T-helper 22 cell (primary cell): ENCODE measurements around the gene ZNF503.

Source experiments
- DNase-seq: peaks from one replicate; pipeline ENCODE4 v3.0.0-alpha.2; 2020; ENCODE audit warnings: low read depth

Gene ZNF503

DNA sequence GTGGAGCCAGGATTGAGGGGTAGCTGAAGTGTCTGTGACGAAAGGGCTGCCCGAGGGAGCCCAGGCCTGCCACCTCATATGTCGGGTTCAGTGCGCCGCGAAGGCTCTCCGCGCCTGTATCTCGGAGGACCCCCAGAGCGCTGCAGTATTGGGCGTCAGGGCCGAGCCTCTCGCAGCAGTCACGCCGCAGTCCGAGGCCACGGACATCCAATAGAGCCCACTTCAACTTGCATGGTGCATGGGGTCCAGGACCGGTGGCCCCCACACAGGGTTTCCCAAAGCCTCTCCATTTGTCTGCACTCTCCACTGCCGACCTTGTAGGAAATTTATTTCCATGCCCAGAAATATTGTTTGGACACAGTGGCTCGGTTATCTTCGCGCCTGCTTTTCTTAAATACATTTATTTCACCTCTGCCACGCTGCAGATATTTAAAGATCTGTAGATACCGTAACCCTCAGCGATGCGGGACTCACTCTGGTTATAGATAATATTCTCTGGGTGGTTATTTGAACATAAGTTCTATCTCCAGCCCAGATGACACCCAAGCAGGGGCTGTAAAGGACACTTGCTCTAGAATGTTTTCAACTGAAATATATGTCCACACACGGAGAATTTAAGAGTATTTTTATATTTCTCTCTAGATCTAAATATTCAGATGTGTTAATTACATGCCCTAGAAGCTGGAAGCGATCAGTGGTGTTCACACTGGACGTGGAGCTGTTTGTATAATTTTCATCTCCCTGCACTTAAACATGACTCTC is 5.1 kb upstream of the ZNF503 start:
- no peak for DNase-seq

DNA sequence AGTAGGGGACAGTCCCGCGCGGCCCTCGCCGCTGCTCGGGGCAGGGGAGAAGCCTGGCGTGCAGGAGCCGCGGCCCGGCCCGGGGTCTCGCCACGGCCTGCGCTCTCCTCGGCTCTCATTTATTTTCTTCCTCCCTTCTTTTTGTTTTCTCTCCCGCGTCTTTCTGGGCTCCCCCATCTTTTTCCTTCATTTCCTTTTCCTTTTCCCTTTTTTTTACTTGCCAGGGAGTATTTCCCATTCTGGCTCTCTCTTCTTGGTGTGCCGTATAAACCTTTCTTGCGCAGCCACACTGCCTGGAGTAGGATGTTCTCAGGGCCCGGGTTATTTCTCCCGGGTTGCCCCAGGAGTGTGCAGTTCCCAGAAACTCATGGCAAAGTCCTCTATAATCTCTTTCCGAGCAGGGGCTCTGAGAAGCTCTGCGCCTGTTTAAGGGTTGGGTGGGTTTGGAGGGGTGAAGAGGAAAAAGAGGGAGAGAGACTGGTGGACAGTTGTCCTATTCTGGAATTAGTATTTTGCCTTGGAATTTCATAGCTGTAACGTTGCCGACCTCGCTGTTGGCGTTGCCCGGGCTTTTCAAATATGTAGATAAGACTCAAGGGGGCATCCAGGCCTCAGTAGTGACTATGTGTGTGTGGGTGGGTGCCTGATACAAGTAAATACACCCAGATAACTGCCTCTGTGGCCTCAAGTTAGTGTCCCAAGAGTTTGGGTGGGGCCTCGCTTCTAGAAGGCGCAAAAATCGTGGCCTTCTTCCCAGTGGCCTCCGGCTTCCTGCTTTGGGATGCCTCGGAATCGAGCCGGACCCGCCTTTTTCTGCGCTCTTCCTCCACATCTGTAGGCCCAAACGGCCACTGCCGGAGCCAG is 4.3 kb upstream of the ZNF503 start:
- DNase-seq: no peak

DNA sequence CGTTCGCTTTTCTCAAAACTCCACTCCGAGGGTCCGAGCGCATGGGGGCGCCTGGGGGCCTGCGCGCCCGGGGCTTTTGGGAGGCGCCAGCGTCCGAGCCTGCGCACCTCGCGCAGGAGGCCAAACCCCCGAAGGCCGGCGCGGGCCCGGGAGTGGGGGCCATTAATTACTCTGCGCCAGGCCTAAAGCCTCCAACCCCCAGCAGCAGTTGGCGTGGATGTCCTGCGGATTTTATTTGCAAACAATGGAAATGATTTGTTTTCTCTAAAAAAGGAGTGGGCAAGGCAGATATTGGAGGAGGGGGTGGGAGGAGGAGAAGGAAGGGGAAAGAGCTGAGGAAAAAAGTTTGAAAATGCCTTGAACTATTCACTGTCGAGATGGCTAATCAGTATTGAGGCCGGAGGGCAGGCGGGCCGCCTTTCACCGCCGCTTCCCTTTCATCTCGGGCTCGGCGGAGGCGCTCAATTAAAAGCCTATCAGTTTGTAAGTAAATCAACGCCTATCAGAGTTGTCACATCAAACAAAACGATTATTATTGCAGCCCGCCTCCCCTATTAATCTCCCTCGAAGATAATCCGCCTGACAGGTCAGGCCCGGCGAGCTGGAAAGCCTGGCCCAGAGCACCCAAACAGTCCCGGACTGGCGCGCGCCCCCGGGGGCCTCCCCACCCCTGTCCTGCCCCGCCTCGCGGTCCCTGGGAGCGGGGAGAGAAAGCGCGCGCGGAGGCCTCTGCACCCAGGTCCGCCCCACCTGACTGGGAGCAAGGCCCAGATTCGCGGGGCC is 3.4 kb upstream of the ZNF503 start:
- DNase-seq: no peak

DNA sequence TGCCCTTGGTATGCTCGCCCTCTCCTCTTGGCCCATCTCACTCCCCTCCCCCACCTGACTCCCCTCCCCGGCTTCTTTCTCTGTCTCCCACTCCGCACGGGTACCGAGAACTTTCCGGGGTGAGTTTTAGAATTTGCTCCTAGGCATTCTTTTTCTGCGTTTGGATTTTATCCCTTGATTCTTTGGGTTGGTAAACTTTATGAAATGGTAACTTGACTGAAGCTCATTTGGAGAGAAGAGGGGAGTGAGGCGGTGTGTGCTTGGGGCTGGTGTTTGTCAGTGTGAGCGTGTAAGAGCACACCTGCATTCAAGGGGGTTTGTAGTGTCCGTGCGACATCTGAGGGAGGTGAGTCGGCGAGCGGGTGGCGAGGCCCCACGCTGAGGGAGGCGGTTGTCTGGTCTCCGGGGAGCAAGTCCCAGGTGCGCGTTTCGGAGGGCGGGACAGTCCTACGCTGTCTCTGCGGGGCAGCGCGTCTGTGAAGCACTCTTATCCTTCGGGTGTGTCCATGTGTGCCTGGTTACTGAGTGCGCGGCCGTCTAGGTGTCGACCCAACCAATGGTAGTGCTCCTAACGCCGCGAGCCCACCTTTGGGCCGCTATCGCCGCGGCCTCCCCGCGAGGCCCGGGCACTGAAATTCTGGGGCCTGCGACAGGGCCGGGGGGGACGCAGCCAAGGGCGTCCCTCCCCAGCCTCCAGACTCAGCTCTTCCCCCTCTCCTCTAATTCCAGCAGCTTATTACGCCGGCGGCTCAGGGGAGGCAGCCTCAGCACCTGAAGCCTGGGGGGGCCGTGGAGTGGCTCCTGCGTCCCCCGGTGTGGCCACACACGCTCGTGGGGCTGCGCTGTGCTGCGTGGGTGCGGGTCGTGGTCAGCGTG is 2.6 kb upstream of the ZNF503 start:
- DNase-seq: no peak

DNA sequence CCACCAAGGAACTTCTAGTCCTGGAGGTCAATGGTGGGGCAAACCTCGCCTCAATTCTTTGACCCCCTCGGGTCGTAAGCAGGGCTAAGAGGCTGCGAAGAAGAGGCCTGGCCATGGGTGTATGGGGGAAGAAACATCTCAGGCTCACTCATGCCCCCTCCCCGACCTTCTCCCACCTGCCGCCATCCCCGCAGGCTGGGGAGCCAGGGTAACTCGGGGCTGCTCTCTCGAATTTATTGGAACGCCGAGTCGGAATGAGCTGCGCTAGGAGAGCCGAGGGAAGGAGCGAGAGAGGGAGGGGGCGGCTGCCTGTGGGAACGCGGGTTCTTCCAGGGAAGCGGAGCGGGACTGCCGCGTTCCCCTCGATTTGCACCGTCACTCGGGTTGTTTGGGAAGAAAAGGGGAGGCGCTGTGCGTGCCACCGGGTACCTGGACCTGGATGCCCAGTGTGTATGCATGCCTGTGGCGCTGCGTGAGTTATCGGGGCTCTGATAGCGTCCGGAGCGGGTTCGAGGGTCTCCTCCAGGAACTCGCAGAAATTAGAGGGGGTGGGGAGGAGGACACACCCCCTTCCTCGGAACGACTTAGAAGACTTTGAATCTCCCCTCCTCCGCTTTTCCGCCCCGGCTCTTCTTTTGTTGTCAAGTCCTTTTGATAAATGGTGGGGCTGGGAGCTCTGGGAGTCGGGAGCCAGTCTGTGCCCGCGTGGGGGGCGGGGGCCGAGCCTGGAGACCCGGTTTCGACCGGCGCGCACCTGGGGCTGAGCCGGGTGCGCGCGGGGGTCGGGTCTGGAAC is 1.8 kb upstream of the ZNF503 start:
- DNase-seq: no peak

DNA sequence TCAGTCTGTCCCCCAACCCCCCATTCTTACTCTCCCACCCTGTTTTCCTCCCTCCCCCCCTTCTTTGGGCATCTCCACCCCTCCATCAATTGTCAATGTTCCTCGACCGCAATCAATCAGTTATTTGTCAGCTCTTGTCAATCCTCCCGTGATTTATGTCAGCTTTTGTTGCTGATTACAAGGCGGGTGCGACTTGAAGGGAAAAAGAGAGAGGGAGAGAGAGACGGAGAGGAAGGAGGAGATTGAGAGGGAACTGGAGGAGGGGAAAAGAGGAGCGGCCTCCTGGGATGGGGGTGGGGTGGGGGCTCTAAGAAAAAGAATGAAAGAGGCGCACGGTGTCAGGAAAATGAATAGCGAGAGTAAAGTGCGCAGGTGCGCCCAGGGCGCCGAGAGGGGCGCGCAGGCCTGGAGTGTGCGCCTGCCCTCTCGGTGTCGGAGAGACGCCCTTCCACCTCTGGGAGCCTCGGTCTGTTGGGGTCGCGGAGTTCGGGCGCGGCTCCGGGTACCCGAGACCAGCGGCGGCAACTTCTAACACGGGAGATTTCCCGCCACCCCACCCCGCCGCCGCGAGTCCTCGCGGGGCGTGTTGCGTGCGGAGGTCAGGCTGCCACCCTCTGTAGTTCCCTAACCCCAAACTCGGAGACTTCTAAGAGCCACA is 1.1 kb upstream of the ZNF503 start:
- DNase-seq: no peak

DNA sequence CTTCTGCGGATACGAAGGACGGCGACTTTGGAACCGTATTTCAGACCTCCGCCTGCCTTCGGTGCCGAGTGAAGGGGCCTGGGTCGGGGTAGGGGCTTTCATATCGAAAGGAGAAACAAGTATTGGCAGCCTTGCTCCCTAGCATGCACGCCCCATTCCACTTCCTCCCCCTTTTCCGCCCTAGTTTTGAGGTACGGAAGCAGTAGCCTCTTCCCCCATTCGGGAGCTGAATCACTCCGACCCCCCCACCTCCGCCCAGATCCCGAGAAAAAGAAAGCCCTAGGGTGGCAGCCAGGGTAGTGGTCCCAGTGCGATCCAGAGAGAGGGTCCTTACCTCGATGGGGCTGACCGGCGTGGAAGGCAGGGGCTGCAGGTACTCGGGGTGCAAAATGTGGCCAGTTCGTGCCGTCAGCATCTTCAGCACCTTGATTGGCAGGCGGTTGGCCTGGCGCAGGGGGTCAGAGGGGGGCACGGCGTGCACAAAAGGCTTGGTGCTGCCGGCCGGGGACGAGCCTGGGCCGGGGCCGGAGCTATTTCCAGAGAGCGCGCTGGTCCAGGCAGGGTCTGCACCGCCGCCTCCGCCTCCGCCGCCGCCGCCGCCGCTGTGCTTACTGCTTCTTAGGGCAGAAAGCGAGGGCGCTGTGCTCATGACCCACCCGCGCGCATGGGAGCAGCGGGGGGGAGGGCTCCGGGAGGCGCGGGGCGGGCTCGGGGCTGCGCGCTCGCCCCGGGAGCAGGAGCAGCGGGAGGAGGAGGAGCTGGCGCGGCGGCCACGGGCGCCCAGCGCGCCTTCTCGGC is 594 bp downstream of the ZNF503 start:
- no peak for DNase-seq

DNA sequence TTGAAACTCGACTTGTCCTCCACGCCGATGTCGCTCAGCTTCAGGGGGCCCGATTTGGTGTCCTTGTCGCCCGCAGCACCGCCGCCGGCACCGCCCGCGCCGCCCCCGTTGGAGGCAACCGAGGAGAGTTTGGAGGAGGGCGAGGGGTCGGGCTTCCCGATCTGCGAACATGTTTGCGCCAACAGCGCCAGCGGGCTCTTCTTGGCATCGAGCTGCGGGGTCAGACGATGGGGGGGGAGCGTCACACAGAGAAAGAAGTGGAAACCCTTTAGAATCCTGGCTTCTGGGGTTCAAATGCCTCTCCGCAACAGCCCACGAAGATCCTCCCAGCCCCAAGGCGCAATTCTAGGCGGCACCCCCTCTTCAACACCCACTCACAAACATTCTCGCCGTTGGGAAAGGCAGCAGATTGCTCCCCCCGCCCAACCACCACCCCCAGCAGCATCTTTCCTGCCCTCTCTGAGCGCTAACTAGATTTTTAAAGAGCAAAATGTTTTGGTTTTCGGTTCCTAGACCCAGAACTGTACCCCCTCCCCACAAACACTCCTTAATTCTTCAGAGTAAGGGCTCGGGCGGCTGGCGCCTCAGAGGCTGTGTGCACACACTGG is 1.3 kb downstream of the ZNF503 start:
- no peak for DNase-seq

DNA sequence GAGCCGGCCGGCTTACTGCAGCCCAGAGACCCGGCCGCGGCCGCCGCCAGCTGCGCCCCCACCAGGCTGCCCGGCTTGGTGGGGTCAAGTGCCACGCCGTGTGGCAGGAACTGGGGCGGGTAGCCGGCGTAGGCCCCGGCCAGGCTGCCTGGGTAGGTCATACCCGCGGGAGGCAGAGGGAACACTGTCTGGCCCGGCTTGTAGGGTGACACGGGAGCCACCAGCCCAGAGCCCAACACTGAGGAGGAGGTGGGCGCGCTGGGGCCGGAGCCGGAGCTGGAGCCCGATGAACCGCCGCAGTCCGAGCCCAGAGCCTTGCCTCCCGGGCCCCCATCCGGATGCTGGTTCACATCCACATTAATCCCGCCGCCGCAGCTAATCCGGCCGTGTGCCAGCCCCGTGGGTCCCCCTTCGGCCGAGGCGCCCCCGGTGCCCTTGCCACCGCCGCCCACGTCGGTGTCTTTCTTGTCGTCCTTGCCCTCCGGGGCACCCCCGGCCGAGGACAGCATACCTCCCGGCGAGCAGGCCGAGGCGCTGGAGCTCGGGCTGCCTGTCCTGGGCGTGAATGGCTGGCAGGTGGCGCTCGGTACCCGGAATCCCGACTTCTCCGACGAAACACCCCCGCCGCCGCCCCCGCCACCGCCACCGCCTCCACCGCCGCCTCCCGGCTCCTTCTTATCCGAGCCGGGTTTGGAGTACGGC is 2.0 kb downstream of the ZNF503 start:
- DNase-seq: no peak

DNA sequence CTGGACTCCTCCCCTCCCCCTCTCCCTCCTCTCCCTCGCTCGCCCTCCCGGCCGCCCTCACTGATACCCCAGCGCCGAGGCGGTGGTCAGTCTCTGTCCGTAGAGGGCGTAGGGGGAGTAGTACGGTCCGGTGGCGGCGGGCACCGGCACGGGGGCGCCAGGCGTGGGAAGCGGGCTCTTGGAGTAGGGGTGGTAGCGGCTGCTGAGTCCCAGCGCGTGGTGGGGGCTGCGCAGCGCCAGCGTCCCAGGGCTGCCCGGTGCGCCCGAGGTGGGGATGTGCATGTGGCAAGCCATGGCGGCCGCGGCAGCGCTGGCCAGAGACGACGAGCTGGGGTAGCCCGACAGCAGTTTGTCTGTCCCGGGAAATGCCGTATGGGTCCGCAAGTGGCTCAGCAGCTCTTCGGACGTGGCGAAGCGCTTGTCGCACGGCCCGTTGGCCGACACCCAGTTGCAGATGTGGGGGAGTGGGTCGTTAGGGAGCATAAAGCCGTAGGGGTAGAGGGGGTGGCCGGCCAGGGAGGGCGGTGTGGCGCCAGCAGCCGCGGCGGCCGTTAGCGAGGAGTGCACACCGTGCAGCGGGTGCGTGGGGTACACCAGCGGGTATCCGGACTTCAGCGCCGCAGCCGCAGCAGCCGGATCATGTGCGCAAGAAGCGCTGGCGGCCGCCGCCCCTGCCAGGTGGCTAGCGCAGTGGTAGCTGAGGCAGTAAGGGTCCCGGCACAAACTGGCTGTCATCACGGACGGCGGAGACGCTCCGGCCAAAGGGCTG is 2.7 kb downstream of the ZNF503 start:
- DNase-seq: no peak

DNA sequence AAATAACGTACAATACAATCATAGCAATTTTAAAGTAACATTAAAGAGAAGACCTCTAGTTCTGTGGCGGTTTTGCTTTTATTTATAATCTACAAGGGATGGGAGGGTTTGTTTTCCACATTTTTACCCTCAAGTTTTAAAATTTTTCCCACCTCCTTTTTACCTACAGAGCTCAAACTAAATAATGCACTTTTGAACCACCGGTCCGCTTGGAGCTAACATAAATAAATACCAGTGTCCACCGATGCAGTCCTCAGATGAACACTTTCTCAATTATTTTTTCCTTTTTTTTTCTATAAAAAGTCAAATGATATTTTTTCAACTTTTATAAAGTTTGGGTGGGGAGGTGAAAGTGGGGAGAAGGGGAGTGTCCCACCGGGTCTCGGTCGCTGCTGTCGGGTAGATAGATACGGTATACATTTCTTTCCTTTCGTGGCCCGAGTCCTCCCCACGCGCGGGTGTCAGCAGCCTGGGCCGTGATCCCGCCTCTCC is 3.3 kb downstream of the ZNF503 start:
- no peak for DNase-seq

DNA sequence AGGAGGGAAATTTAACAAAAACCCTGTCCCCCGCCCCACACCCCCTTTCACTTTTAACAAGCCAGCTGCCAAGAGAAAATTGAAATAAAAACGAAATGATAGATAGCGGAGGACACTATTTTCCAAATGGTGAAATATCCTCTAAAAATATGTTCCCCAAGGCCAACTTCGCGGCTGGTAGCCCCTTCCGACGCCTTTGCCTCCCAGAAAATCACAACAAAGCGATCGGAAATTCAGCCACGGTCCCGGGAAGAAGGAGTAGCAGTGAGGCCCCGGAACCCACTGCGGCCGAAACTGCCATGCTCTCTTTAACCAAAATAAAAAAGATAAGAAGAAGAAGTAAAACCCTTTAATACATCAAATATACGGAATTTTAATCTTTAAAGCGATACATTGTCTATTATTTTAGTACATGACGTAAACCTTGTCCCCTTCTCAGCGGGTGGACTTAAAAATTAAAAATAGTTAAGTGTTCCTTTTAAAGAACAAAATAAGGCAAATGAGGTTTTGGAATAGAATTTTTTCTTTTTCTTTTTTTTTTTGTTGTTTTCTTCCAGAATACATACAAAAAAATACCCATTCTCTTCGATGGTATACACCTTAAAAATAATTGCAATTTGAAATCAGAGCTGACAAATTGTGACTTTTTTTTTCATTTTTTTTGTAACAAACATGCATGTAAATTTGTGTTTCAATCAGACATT is 3.9 kb downstream of the ZNF503 start:
- DNase-seq: no peak

DNA sequence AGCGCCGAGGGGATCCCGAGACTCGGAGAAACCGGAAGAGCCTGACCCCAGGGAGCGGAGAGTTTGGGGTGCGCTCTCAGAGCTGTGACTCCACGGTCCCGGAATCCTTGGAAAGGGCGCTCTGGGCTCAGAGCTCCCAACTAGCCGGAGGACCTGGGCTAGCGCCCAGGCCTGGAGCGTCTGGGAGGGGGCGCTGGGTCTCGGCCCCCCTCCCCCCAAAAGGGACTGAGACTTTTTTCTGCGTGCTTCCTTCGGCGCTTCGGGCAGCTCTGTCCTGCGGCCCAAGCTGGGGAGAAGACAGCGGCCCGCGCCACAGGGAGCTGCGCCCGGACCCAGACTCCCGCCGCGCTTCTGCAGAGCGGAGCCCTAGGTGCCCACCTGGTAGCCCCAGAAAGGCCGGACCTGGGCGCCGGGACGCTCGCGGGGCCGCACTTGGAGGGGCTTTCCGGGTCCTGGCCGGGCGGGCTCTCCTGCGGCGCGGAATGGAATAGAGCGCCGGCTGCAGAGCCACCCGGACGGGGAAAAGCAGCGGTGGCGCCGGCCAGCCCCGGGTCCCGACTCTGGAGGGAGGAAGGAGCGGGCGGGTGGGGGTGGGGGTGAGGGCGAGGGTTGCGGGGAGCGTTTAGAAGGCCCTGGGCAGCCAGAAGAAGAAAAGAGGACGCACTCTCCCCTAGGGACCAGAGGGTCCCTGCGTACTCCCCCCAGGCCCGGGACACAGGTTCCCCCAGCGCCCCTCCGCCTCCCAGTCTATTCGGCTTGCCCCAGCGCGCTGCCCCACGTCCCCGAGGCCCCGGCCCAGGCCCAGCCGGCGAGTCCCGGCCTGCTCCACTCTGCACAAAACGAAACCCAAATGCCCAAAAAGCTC is 4.7 kb downstream of the ZNF503 start:
- no peak for DNase-seq

DNA sequence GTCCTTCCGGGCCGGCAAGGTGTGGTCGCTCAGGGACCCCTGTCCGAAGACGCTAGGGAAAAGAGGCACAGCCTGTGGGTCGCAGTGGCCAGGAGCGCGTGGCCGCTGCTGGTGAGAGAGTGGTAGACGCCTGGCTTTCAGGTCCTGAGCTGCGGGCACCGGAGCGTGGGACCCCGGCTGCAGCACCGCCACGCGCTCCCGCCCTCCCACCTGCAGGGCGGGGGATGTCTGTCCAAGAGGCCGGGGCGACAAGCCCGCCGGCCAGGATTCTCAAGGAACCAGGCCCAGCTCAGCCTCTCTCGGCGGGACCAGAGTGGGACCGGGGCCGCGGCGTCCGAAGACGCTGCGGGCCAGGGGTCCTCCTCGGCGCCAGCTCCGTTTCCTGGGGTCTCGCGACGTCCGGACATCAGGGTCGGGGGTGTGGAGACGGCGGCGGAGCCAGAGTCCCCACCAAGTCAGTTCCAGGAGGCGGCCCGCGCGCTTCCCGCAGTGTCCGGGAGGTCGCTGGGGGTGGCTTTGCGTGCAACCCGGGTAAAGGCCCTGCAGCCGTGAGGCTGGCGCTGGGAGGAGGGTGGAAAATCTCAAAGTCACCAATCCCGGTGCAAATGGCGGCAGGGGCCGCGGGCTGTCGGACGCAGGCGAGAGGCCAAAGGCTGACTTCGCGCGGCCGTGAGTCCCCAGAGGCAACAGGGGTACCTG is 5.5 kb downstream of the ZNF503 start:
- no peak for DNase-seq
